ENCODE results near the gene NUDT21. TPM values are rescaled to one million over a fixed set of nuclear protein-coding genes. Genes with fewer than 3 reads are reported as not detected.

The NUDT21 gene
- total RNA-seq, 4 donors from 2014 or later: 43.0 to 72.6 (median 55.6) TPM

GRCh38 chr16:56413381-56413780 is 37.8 kb downstream of the NUDT21 start:
- ATAC-seq: no peak
- Histone ChIP-seq H3K4me3 (no peak overlapping the region), H3K36me3 (peaks cover 6 to 52% of the 10 kb centered on the region in 2 donors), H3K27me3 (no peaks in the 10 kb centered on the region), H3K9me3 (no peaks in the 10 kb centered on the region), H3K27ac (no peak overlapping the region), H3K4me1 (peaks cover 0 to 36% (median 0%) of the 10 kb centered on the region in 3 donors)
- WGBS, 2 donors (ENCODE audit: low coverage in 1 of 2): 75 to 90% methylated on average over 4 to 5 of the region's 5 CpGs
- TF ChIP-seq POLR2AphosphoS5 (IDR thresholded peaks at IDR 0.05) (no peak), EP300 (IDR thresholded peaks at IDR 0.05) (no peak), POLR2A (IDR thresholded peaks at IDR 0.05) (no peak)
- TF ChIP-seq, protein P1, sequence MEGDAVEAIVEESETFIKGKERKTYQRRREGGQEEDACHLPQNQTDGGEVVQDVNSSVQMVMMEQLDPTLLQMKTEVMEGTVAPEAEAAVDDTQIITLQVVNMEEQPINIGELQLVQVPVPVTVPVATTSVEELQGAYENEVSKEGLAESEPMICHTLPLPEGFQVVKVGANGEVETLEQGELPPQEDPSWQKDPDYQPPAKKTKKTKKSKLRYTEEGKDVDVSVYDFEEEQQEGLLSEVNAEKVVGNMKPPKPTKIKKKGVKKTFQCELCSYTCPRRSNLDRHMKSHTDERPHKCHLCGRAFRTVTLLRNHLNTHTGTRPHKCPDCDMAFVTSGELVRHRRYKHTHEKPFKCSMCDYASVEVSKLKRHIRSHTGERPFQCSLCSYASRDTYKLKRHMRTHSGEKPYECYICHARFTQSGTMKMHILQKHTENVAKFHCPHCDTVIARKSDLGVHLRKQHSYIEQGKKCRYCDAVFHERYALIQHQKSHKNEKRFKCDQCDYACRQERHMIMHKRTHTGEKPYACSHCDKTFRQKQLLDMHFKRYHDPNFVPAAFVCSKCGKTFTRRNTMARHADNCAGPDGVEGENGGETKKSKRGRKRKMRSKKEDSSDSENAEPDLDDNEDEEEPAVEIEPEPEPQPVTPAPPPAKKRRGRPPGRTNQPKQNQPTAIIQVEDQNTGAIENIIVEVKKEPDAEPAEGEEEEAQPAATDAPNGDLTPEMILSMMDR (IDR thresholded peaks at IDR 0.05): no peak

DNA sequence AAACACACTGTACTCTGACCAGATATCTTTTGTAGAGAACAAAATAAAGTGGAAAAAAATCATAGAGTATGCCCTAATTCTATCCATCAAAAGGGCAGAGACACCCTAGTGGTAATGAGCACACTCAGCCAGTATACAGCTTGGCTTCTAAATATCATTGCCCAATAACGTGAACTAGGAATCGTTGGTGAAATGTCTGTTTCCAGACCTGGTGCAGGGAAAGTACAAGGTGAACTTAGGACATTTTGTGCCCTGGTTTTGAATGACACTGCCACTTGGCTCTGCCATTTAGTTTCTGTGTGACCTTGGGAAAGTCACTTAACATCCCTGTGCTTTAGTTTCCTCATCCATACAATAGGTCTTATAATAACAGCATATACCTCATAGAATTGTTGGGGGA is 39.5 kb downstream of the NUDT21 start:
- WGBS, 2 donors (ENCODE audit: low coverage in 1 of 2): 87 to 100% methylated on average over 2 of the region's 2 CpGs
- no peak overlapping the region for H3K4me3 ChIP-seq
- peaks cover 0 to 33% (median 0%) of the 10 kb centered on the region in 3 donors for H3K4me1 ChIP-seq
- no peaks in the 10 kb centered on the region for H3K27me3 ChIP-seq
- no peak for TF ChIP-seq POLR2A (IDR thresholded peaks at IDR 0.05)
- no peak for TF ChIP-seq EP300 (IDR thresholded peaks at IDR 0.05)
- TF ChIP-seq, protein P1 (IDR thresholded peaks at IDR 0.05): no peak
- no peak for TF ChIP-seq POLR2AphosphoS5 (IDR thresholded peaks at IDR 0.05)
- H3K9me3 ChIP-seq: no peaks in the 10 kb centered on the region
- no peak overlapping the region for H3K27ac ChIP-seq
- peaks cover 8 to 67% of the 10 kb centered on the region in 2 donors for H3K36me3 ChIP-seq
- no peak for ATAC-seq

- Histone ChIP-seq H3K27me3 (no peaks in the 10 kb centered on the region), H3K4me3 (no peak overlapping the region), H3K4me1 (peaks cover 0 to 28% (median 0%) of the 10 kb centered on the region in 3 donors), H3K27ac (no peak overlapping the region), H3K9me3 (no peaks in the 10 kb centered on the region), H3K36me3 (peaks cover 8 to 67% of the 10 kb centered on the region in 2 donors)
- TF ChIP-seq POLR2A (IDR thresholded peaks at IDR 0.05) (no peak), POLR2AphosphoS5 (IDR thresholded peaks at IDR 0.05) (no peak), EP300 (IDR thresholded peaks at IDR 0.05) (no peak)
- TF ChIP-seq, protein P1 (IDR thresholded peaks at IDR 0.05): no peak
- ATAC-seq: no peak
- WGBS, 2 donors (ENCODE audit: low coverage in 1 of 2): 72 to 80% methylated on average over 2 to 3 of the region's 5 CpGs
Observed at GRCh38 chr16:56411123-56411522, 40.0 kb downstream of the NUDT21 start.

DNA sequence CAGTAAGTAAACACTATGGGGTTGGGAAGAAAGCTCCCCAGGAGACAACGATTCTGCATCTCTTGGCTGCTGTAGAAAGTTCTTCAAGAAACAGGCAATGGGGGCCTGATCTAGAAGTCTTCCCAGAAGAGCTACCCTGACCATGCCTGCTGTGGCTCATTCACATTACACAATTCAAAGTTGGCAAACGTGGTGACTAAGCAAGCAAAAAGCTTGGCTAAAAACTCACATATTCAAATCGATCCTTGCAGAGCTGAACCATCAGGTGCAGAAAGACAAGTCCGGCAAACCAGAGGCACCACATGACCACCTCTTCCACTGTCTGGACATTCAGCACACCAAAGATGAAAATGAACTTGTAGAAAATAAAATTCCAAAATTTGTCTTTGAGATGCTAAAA is 41.9 kb downstream of the NUDT21 start:
- H3K27ac ChIP-seq: no peak overlapping the region
- TF ChIP-seq POLR2A (IDR thresholded peaks at IDR 0.05) (no peak), EP300 (IDR thresholded peaks at IDR 0.05) (no peak), POLR2AphosphoS5 (IDR thresholded peaks at IDR 0.05) (no peak)
- peaks cover 14 to 82% of the 10 kb centered on the region in 2 donors for H3K36me3 ChIP-seq
- H3K4me3 ChIP-seq: no peak overlapping the region
- WGBS, 2 donors (ENCODE audit: low coverage in 1 of 2): 82 to 83% methylated on average over 4 of the region's 4 CpGs
- ATAC-seq: no peak
- H3K27me3 ChIP-seq: no peaks in the 10 kb centered on the region
- H3K9me3 ChIP-seq: no peaks in the 10 kb centered on the region
- peaks cover 0 to 9% (median 0%) of the 10 kb centered on the region in 3 donors for H3K4me1 ChIP-seq

DNA sequence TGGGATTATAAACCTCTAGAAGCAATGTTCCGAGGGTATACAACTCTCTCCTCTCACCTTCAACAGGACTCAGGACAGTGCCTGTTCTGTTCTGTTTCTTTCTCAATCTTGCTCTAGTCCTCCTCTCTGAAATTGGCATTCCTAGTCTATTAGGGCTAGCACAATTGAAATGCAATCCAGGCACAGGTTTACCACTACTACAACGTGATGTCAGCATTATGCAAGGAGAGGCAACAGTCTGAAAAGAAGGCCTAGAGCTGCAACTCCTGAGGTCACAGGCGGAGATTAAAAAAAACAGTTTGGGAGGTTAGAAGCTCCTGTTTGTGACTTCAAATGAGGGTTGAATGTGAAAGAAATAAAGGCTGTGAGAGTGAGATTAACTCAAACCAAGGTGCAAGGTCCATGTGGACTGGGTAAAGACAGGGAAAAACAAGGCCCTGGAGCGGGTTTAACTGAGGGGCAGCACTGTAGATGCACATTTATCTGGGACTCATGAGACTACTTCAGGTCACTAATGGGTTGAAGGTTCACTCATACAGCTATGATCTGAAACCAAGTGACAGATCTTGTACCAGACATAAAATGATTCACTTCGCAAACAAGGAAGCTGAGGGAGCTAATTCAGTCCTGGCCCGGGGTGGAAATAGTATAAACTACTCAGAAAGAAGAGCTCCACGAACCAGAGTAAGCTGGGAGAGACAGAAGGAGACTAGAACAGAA is 42.6 kb downstream of the NUDT21 start:
- no peak overlapping the region for H3K4me3 ChIP-seq
- no peaks in the 10 kb centered on the region for H3K9me3 ChIP-seq
- no peaks in the 10 kb centered on the region for H3K27me3 ChIP-seq
- H3K27ac ChIP-seq: no peak overlapping the region
- no peak for ATAC-seq
- WGBS, 2 donors (ENCODE audit: low coverage in 1 of 2): 62 to 81% methylated on average over 5 to 7 of the region's 7 CpGs
- H3K36me3 ChIP-seq: peaks cover 17 to 87% of the 10 kb centered on the region in 2 donors
- peaks cover 0 to 2% (median 0%) of the 10 kb centered on the region in 3 donors for H3K4me1 ChIP-seq
- TF ChIP-seq POLR2A (IDR thresholded peaks at IDR 0.05): no peak
- TF ChIP-seq POLR2AphosphoS5 (IDR thresholded peaks at IDR 0.05): no peak
- no peak for TF ChIP-seq EP300 (IDR thresholded peaks at IDR 0.05)
